HG03039 (cell line): ENCODE results near the gene MAIP1.

ENCODE experiments used
- ATAC-seq: cut with Tn5 transposase; IDR thresholded peaks from one replicate; pipeline ENCODE4 v1.9.1; 2021; ENCODE audit warnings: mild to moderate bottlenecking, moderate library complexity; ENCODE audit not compliant: unreplicated experiment

Gene MAIP1

GRCh38 chr2:199988151-199988550 lies 32.8 kb downstream of the MAIP1 start:
- no peak for ATAC-seq

GRCh38 chr2:199989822-199990221 lies 34.4 kb downstream of the MAIP1 start:
- no peak for ATAC-seq

GRCh38 chr2:199991691-199992090 lies 36.3 kb downstream of the MAIP1 start:
- ATAC-seq = no peak

- ATAC-seq = no peak
Measured at GRCh38 chr2:199992296-199992695, 36.9 kb downstream of the MAIP1 start.

- ATAC-seq = no peak
Measured at GRCh38 chr2:199994371-199994770, 39.0 kb downstream of the MAIP1 start.

GRCh38 chr2:199994896-199995295 lies 39.5 kb downstream of the MAIP1 start:
- ATAC-seq = no peak

- no peak for ATAC-seq
Measured at GRCh38 chr2:199997296-199997695, 41.9 kb downstream of the MAIP1 start.

GRCh38 chr2:199999166-199999565 lies 43.8 kb downstream of the MAIP1 start:
- no peak for ATAC-seq

GRCh38 chr2:200000444-200001163 lies 45.2 kb downstream of the MAIP1 start:
- no peak for ATAC-seq

GRCh38 chr2:200003444-200003843 lies 48.1 kb downstream of the MAIP1 start:
- no peak for ATAC-seq

- no peak for ATAC-seq
Measured at GRCh38 chr2:200005675-200006074, 50.3 kb downstream of the MAIP1 start.

GRCh38 chr2:200007306-200007705 lies 51.9 kb downstream of the MAIP1 start:
- no peak for ATAC-seq

- ATAC-seq = no peak
Measured at GRCh38 chr2:200012401-200012800, 57.0 kb downstream of the MAIP1 start.
